Activated CD8-positive, alpha-beta T cell treated with anti-CD3 and anti-CD28 coated beads, Interleukin-2, amount 10 ng/mL, durations not matched to agents 7 days and 5 days (primary cell): ENCODE measurements around the gene TNFRSF1B. TPM values are rescaled to one million over a fixed set of nuclear protein-coding genes. Genes with fewer than 3 reads are reported as not detected.

Source experiments
- ATAC-seq: fragments of 150-1000 bp; cut with Tn5 transposase; one replicate; pipeline ENCODE4 v1.10.0; 2021; ENCODE audit warnings: moderate library complexity
- CTCF ChIA-PET: fragments of 350-600 bp; sonication (Branson Sonifier 250); formaldehyde crosslinking; loops from one replicate; lab custom pipeline; 2021; ENCODE audit warnings: antibody characterized with exemption; lab: Charles Lee
- POLR2A ChIA-PET: fragments of 350-600 bp; sonication (Branson Sonifier 250); formaldehyde crosslinking; loops from one replicate; lab custom pipeline; 2021; ENCODE audit warnings: antibody characterized with exemption; lab: Charles Lee
- DNase-seq: peaks from one replicate; pipeline ENCODE4 v3.0.0-alpha.2; 2020
- H3K27ac Mint-ChIP-seq: one replicate; pipeline ENCODE4 v1.8.0; 2021; ENCODE audit warnings: mild to moderate bottlenecking, mixed read lengths
- H3K27me3 Mint-ChIP-seq: one replicate; pipeline ENCODE4 v1.8.0; 2021; ENCODE audit warnings: low read depth, mixed read lengths
- H3K36me3 Mint-ChIP-seq: one replicate; pipeline ENCODE4 v1.8.0; 2021; ENCODE audit warnings: low read depth, mixed read lengths
- H3K4me1 Mint-ChIP-seq: one replicate; pipeline ENCODE4 v1.8.0; 2021; ENCODE audit warnings: low read depth, mixed read lengths
- H3K4me3 Mint-ChIP-seq: one replicate; pipeline ENCODE4 v1.8.0; 2021; ENCODE audit warnings: mild to moderate bottlenecking, mixed read lengths
- H3K9me3 Mint-ChIP-seq: one replicate; pipeline ENCODE4 v1.8.0; 2022; ENCODE audit warnings: mixed read lengths; ENCODE audit not compliant: insufficient read depth
- total RNA-seq, 2 experiments: library from RNA; stranded (reverse); gene quantifications; one replicate each; pipeline ENCODE4 v1.2.3, GENCODE V29; 2021

The TNFRSF1B gene
- total RNA-seq = 100 to 1,000 TPM; 274 to 284 TPM

GRCh38 chr1:12166834-12167492 is at the start of gene TNFRSF1B:
Gene TNFRSF1B, plus strand, starts transcription at chr1:12166991. Its CDS starts 101 bp downstream, at chr1:12167092.
- no peaks in the 10 kb centered on the region for H3K9me3 Mint-ChIP-seq
- peaks cover 77% of the 10 kb centered on the region for H3K4me1 Mint-ChIP-seq
- DNase-seq (peak; percentile 74), ATAC-seq (peak; percentile 67)
- H3K27ac Mint-ChIP-seq = peak within 1 kb of the TSS; percentile 97
- ChIA-PET CTCF (interaction anchor here (1.3 to 2.2 kb wide), 3 partner anchors 11 to 42 kb away, joined by 3 to 10 read pairs (median 6); no protein-coding TSS in a partner anchor), POLR2A (interaction anchor here (1.0 to 5.7 kb wide), 7 partner anchors 10 to 259 kb away, joined by 4 to 33 read pairs (median 13); no protein-coding TSS in a partner anchor)
- H3K36me3 Mint-ChIP-seq = peaks cover 39% of the 10 kb centered on the region
- no peaks in the 10 kb centered on the region for H3K27me3 Mint-ChIP-seq
- peak within 1 kb of the TSS; percentile 100 for H3K4me3 Mint-ChIP-seq

DNA sequence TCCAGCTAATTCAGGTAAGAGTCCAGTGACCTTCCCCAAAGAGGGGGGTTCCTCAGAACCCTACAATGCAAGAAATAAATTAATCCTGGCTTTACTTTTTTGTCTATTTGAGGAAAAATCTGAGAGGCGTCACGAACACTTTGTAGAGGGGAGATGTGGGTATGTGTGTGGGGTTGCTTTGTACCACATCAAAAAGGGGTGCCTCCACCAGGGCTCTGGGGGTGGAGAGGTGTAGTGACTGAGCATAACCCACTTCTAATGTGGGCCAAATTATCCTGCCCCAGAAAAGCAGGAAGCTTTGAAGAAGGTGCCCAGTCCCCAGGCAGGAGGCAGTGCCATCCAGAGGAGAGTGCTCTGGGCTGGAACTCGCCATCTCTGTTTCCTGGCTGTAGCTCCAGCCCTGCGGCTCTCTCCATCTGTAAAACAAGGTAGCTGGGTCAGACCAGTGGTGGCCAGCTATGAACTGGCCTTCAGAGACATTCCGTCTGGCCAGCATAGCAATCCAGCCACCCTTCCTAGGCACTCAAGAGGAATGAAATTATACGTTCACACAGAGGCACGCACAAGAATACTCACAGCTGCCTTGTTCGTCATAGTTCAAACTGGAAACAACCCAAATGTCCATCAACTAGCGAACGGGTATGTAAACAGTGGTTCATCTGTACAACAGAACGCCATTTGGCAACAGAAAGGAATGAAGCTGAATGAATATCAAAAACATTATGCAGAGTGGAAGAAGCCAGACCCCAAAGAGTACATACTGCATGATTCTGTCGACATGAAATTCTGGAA is 45.4 kb upstream of the TNFRSF1B start:
- POLR2A ChIA-PET = no interaction called here
- CTCF ChIA-PET = interaction anchor here (1.0 to 11.7 kb wide), 10 partner anchors 57 to 538 kb away, joined by 3 to 369 read pairs (median 4); no protein-coding TSS in a partner anchor
- Mint-ChIP-seq H3K4me1 (peaks cover 32% of the 10 kb centered on the region), H3K27ac (no peak overlapping the region), H3K4me3 (no peak overlapping the region), H3K27me3 (peaks cover 15% of the 10 kb centered on the region), H3K36me3 (peaks cover 4% of the 10 kb centered on the region), H3K9me3 (no peaks in the 10 kb centered on the region)
- DNase-seq (peak; percentile 41), ATAC-seq (peak; percentile 67)

- peaks cover 15% of the 10 kb centered on the region for H3K27me3 Mint-ChIP-seq
- no peak overlapping the region for H3K27ac Mint-ChIP-seq
- POLR2A ChIA-PET = no interaction called here
These were observed 43.6 kb upstream of the TNFRSF1B start for GRCh38 chr1:12123172-12123571.

GRCh38 chr1:12124693-12125421 is 41.9 kb upstream of the TNFRSF1B start:
- H3K27ac Mint-ChIP-seq = peak overlapping the region; percentile 35
- ChIA-PET POLR2A (interaction anchor here (0.5 to 2.0 kb wide), 13 partner anchors 15 to 217 kb away, joined by 3 to 9 read pairs (median 3); partner anchors contain the start of gene TNFRSF1B), CTCF (interaction anchor here (0.6 to 11.7 kb wide), 83 partner anchors 10 to 543 kb away, joined by 3 to 369 read pairs (median 6); partner anchors contain the start of genes DHRS3, TNFRSF1B and VPS13D)
- H3K4me1 Mint-ChIP-seq = peaks cover 45% of the 10 kb centered on the region
- H3K4me3 Mint-ChIP-seq = no peak overlapping the region
- DNase-seq = peak; percentile 86
- H3K36me3 Mint-ChIP-seq = peaks cover 4% of the 10 kb centered on the region
- ATAC-seq = peak; percentile 50
- H3K9me3 Mint-ChIP-seq = no peaks in the 10 kb centered on the region
- H3K27me3 Mint-ChIP-seq = peaks cover 15% of the 10 kb centered on the region

More at GRCh38 chr1:12123172-12123571, 43.6 kb upstream of the TNFRSF1B start:
- Mint-ChIP-seq H3K36me3 (peaks cover 4% of the 10 kb centered on the region), H3K4me3 (no peak overlapping the region), H3K4me1 (peaks cover 45% of the 10 kb centered on the region), H3K9me3 (no peaks in the 10 kb centered on the region)
- DNase-seq (no peak), ATAC-seq (no peak)
- CTCF ChIA-PET = interaction anchor here (0.8 to 11.7 kb wide), 15 partner anchors 8 to 495 kb away, joined by 3 to 369 read pairs (median 22); partner anchors contain the start of genes DHRS3 and VPS13D

DNA sequence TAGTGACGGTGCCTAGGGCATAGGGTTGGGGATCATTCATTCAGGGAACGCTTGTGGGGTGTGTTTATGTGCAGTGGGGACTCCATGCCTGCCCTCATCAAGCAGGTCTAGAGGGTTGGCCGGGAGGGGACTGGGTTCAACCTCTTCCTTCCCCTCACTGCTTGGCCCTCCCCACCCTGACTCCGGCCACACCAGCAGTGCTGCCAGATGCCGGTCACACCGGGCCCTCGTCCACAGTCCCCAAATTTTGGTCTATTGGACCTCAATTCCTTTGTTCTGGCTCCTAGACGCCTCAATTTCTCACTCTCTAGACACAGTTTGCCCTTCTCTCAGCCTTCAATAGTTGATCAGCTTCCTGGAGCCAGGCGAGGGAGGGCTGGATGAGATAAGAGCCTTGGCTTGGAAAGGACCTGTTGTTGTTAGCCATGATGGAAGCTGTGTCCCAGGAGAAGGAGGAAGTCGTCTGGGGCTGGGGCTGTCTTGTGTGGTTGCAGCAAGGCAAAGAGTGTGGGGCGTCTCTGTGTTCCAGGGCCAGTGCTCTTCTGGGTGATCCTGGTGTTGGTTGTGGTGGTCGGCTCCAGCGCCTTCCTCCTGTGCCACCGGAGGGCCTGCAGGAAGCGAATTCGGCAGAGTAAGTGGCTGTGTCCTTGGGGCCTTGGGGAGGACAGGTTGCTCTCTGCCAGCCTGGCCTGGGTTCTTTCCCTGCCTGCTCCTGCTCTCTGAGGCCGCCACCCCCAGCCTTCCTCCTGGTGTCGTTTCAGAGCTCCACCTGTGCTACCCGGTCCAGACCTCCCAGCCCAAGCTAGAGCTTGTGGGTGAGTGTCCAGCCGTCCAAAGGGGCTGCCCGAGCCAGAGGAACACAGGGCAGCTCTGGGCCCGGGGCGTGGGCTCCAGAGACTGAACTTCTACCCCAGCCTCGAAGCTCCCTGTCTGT is 41.1 kb upstream of the TNFRSF1B start:
- peak overlapping the region; percentile 75 for H3K27ac Mint-ChIP-seq
- H3K36me3 Mint-ChIP-seq = no peaks in the 10 kb centered on the region
- no peak for ATAC-seq
- H3K27me3 Mint-ChIP-seq = peaks cover 8% of the 10 kb centered on the region
- DNase-seq = no peak
- ChIA-PET CTCF (interaction anchor here (0.6 to 11.7 kb wide), 69 partner anchors 9 to 543 kb away, joined by 3 to 369 read pairs (median 8); partner anchors contain the start of genes DHRS3, TNFRSF1B and VPS13D), POLR2A (interaction anchor here (0.8 to 2.0 kb wide), 10 partner anchors 14 to 218 kb away, joined by 3 to 9 read pairs (median 4); partner anchors contain the start of genes KIAA2013 and TNFRSF1B)
- H3K9me3 Mint-ChIP-seq = no peaks in the 10 kb centered on the region
- H3K4me1 Mint-ChIP-seq = peaks cover 44% of the 10 kb centered on the region
- H3K4me3 Mint-ChIP-seq = no peak overlapping the region

- no peak for ATAC-seq
- H3K4me1 Mint-ChIP-seq = peaks cover 35% of the 10 kb centered on the region
These were observed 40.0 kb upstream of the TNFRSF1B start for GRCh38 chr1:12126781-12127180.

GRCh38 chr1:12127206-12127810 is 39.5 kb upstream of the TNFRSF1B start:
- H3K9me3 Mint-ChIP-seq = no peaks in the 10 kb centered on the region
- no peaks in the 10 kb centered on the region for H3K36me3 Mint-ChIP-seq
- H3K27ac Mint-ChIP-seq = peak overlapping the region; percentile 71
- no peaks in the 10 kb centered on the region for H3K27me3 Mint-ChIP-seq
- no peak overlapping the region for H3K4me3 Mint-ChIP-seq
- peaks cover 38% of the 10 kb centered on the region for H3K4me1 Mint-ChIP-seq
- no peak for ATAC-seq
- ChIA-PET POLR2A (interaction anchor here (0.9 kb wide), 1 partner anchor 219 kb away, joined by 3 read pairs; no protein-coding TSS in a partner anchor), CTCF (interaction anchor here (1.0 to 11.7 kb wide), 9 partner anchors 13 to 102 kb away, joined by 3 to 369 read pairs (median 35); partner anchors contain the start of gene VPS13D)
- DNase-seq = no peak

More at GRCh38 chr1:12126781-12127180, 40.0 kb upstream of the TNFRSF1B start:
- no peaks in the 10 kb centered on the region for H3K36me3 Mint-ChIP-seq
- H3K27ac Mint-ChIP-seq = no peak overlapping the region
- no peak for DNase-seq
- peaks cover 2% of the 10 kb centered on the region for H3K27me3 Mint-ChIP-seq
- no peak overlapping the region for H3K4me3 Mint-ChIP-seq
- POLR2A ChIA-PET = interaction anchor here (0.9 to 1.0 kb wide), 2 partner anchors 200 to 219 kb away, joined by 3 read pairs; partner anchors contain the start of gene KIAA2013
- CTCF ChIA-PET = interaction anchor here (0.6 to 11.7 kb wide), 15 partner anchors 8 to 170 kb away, joined by 3 to 369 read pairs (median 7); partner anchors contain the start of gene VPS13D
- H3K9me3 Mint-ChIP-seq = no peaks in the 10 kb centered on the region

DNA sequence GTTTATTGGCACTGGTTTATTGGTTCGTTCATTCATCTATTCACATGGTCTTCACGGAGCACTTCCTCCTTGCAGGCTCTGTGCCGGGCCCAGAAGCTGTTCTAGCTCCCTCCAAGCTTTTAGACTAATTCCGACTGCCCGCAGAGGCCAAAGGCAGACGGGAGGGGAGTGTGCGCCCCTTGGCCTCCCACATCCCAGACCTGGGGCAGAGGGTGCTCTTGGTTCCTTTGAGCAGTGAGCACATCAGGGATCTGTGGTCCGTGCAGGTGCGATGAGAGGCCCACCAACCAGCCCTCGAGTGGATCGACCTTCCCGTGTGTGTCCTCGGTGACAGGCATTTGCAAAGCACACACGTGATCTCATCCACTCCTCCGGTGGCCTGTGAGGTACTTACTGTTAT is 38.7 kb upstream of the TNFRSF1B start:
- ChIA-PET POLR2A (interaction anchor here (0.6 kb wide), 1 partner anchor 220 kb away, joined by 3 read pairs; no protein-coding TSS in a partner anchor), CTCF (interaction anchor here (1.5 to 11.7 kb wide), 5 partner anchors 14 to 78 kb away, joined by 5 to 369 read pairs (median 94); no protein-coding TSS in a partner anchor)
- peaks cover 46% of the 10 kb centered on the region for H3K4me1 Mint-ChIP-seq
- no peaks in the 10 kb centered on the region for H3K36me3 Mint-ChIP-seq
- H3K27ac Mint-ChIP-seq = no peak overlapping the region
- DNase-seq = no peak
- H3K4me3 Mint-ChIP-seq = no peak overlapping the region
- no peak for ATAC-seq
- H3K9me3 Mint-ChIP-seq = no peaks in the 10 kb centered on the region
- H3K27me3 Mint-ChIP-seq = no peaks in the 10 kb centered on the region

GRCh38 chr1:12129624-12130023 is 37.2 kb upstream of the TNFRSF1B start:
- DNase-seq = no peak
- peaks cover 55% of the 10 kb centered on the region for H3K4me1 Mint-ChIP-seq
- no peak for ATAC-seq
- no peaks in the 10 kb centered on the region for H3K9me3 Mint-ChIP-seq
- no peak overlapping the region for H3K4me3 Mint-ChIP-seq
- H3K36me3 Mint-ChIP-seq = no peaks in the 10 kb centered on the region
- no peaks in the 10 kb centered on the region for H3K27me3 Mint-ChIP-seq
- no peak overlapping the region for H3K27ac Mint-ChIP-seq
- POLR2A ChIA-PET = no interaction called here
- CTCF ChIA-PET = interaction anchor here (1.0 to 1.2 kb wide), 2 partner anchors 35 to 74 kb away, joined by 3 to 4 read pairs; no protein-coding TSS in a partner anchor
